Transverse colon (tissue), 3 donors: ENCODE data around the gene NRCAM.

Source experiments
- EP300 ChIP-seq: sonication (generic); formaldehyde crosslinking; IDR thresholded peaks from one replicate; pipeline ENCODE4 v1.6.1; 2017; ENCODE audit warnings: antibody characterized with exemption, low read depth
- TF ChIP-seq, protein P1 (sequence below), 5 experiments: fragments of 200-600 bp in 3 of 5; fragments of 450-650 bp in 2 of 5; sonication (generic) in 3 of 5; IDR thresholded peaks; 1 replicate in 2 of 5; 2 replicates in 3 of 5; pipeline ENCODE4 v1.5.1; 2016 to 2017; ENCODE audit warnings: antibody characterized with exemption in 5 of 5, inconsistent platforms in 3 of 5, mild to moderate bottlenecking in 2 of 5, moderate library complexity in 1 of 5

- TF ChIP-seq, protein P1, sequence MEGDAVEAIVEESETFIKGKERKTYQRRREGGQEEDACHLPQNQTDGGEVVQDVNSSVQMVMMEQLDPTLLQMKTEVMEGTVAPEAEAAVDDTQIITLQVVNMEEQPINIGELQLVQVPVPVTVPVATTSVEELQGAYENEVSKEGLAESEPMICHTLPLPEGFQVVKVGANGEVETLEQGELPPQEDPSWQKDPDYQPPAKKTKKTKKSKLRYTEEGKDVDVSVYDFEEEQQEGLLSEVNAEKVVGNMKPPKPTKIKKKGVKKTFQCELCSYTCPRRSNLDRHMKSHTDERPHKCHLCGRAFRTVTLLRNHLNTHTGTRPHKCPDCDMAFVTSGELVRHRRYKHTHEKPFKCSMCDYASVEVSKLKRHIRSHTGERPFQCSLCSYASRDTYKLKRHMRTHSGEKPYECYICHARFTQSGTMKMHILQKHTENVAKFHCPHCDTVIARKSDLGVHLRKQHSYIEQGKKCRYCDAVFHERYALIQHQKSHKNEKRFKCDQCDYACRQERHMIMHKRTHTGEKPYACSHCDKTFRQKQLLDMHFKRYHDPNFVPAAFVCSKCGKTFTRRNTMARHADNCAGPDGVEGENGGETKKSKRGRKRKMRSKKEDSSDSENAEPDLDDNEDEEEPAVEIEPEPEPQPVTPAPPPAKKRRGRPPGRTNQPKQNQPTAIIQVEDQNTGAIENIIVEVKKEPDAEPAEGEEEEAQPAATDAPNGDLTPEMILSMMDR (IDR thresholded peaks at IDR 0.05), result no peak
- TF ChIP-seq EP300, result no peak
These were observed 96.0 kb downstream of the NRCAM start for GRCh38 chr7:108360058-108360800.
